HepG2 (cell line): ENCODE measurements around the gene MYH9. TPM values are rescaled to one million over a fixed set of nuclear protein-coding genes. Genes with fewer than 3 reads are reported as not detected.
A peak's percentile ranks its signal among the peaks of the same experiment; 100 is the strongest.

ENCODE experiments used
- ZMYM3 ChIP-seq: sonication (generic); formaldehyde crosslinking; IDR thresholded peaks from 2 replicates; pipeline ENCODE4 v1.5.1; 2020; ENCODE audit warnings: mild to moderate bottlenecking, missing genetic modification reagents
- ZNF484 ChIP-seq: sonication (generic); formaldehyde crosslinking; IDR thresholded peaks from 2 replicates; pipeline ENCODE4 v1.5.1; 2020; ENCODE audit warnings: mild to moderate bottlenecking, low read depth, missing genetic modification reagents, borderline replicate concordance
- polyA plus RNA-seq, 8 experiments: library from polyadenylated mRNA; depleted of rRNA in 3 of 8; stranded (reverse) in 7 of 8; unstranded in 1 of 8; fragments of >200 nt; fragmentation: Illumina TruSeq in 4 of 8; extraction: Trizol in 4 of 8; gene quantifications; 2 replicates each; pipeline versions ENCODE4 v1.2.1 to v1.2.3, GENCODE V29; 2011 to 2016; ENCODE audit warnings: low read depth in 4 of 8, missing spikeins in 1 of 8, mixed read lengths in 1 of 8; ENCODE audit not compliant: insufficient read depth in 1 of 8
- total RNA-seq, 5 experiments: library from RNA; depleted of rRNA; stranded (reverse); fragments of >200 nt; fragmentation: Illumina TruSeq; extraction: Trizol; gene quantifications; 2 replicates each; pipeline ENCODE4 v1.2.3, GENCODE V29; 2016; ENCODE audit warnings: low read depth in 1 of 5
- TF ChIP-seq, protein P1 (sequence below): sonication (generic); formaldehyde crosslinking; IDR thresholded peaks from 2 replicates; pipeline ENCODE4 v1.5.0; 2020; ENCODE audit warnings: mild to moderate bottlenecking, missing genetic modification reagents, borderline replicate concordance

The MYH9 gene
- total and polyA plus RNA-seq, 2 of the 13 experiments (the other 11 are each of a cell fraction or from before 2014, with no cell fraction given): 50.7 to 98.5 TPM

DNA sequence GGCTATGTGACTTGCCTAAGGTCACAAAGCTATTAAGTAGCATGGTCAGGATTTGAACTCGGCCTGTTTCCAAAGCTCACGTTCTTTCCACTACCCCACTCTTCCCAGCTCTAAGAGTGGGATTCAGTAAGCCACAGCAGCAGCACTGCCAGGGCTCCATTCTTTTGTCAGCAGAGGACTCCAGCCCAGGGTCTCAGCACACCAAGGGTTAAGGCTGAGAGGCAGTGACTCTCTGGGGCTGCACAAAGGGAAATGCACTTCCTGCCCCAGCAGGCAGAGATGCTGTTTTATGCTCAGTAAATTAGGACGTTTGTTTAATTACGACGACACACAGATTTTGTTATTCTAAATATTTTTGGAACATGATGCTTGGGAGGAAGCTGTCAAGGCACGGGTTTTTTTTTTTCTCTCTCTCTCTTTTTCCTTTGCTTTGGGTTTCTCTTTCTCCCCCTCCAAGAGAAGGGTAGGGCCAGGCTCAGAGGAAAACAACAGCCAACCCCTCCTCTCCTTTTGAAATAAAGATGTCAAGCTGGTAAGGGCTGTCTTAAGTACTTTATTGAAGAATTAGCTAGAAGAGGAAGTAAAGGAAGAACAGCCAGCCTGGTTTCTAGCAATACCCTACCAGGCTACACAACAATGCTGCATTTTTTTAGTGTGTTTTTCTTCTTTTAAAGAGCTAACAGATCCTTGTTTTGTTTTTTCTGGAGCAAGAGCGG lies 2.8 kb downstream of the MYH9 start (continued):
- TF ChIP-seq, protein P1, sequence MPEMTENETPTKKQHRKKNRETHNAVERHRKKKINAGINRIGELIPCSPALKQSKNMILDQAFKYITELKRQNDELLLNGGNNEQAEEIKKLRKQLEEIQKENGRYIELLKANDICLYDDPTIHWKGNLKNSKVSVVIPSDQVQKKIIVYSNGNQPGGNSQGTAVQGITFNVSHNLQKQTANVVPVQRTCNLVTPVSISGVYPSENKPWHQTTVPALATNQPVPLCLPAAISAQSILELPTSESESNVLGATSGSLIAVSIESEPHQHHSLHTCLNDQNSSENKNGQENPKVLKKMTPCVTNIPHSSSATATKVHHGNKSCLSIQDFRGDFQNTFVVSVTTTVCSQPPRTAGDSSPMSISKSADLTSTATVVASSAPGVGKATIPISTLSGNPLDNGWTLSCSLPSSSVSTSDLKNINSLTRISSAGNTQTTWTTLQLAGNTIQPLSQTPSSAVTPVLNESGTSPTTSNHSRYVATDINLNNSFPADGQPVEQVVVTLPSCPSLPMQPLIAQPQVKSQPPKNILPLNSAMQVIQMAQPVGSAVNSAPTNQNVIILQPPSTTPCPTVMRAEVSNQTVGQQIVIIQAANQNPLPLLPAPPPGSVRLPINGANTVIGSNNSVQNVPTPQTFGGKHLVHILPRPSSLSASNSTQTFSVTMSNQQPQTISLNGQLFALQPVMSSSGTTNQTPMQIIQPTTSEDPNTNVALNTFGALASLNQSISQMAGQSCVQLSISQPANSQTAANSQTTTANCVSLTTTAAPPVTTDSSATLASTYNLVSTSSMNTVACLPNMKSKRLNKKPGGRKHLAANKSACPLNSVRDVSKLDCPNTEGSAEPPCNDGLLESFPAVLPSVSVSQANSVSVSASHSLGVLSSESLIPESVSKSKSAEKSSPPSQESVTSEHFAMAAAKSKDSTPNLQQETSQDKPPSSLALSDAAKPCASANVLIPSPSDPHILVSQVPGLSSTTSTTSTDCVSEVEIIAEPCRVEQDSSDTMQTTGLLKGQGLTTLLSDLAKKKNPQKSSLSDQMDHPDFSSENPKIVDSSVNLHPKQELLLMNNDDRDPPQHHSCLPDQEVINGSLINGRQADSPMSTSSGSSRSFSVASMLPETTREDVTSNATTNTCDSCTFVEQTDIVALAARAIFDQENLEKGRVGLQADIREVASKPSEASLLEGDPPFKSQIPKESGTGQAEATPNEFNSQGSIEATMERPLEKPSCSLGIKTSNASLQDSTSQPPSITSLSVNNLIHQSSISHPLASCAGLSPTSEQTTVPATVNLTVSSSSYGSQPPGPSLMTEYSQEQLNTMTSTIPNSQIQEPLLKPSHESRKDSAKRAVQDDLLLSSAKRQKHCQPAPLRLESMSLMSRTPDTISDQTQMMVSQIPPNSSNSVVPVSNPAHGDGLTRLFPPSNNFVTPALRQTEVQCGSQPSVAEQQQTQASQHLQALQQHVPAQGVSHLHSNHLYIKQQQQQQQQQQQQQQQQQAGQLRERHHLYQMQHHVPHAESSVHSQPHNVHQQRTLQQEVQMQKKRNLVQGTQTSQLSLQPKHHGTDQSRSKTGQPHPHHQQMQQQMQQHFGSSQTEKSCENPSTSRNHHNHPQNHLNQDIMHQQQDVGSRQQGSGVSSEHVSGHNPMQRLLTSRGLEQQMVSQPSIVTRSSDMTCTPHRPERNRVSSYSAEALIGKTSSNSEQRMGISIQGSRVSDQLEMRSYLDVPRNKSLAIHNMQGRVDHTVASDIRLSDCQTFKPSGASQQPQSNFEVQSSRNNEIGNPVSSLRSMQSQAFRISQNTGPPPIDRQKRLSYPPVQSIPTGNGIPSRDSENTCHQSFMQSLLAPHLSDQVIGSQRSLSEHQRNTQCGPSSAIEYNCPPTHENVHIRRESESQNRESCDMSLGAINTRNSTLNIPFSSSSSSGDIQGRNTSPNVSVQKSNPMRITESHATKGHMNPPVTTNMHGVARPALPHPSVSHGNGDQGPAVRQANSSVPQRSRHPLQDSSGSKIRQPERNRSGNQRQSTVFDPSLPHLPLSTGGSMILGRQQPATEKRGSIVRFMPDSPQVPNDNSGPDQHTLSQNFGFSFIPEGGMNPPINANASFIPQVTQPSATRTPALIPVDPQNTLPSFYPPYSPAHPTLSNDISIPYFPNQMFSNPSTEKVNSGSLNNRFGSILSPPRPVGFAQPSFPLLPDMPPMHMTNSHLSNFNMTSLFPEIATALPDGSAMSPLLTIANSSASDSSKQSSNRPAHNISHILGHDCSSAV (CRISPR knock-in tag): no peak
- peak; percentile 70 for TF ChIP-seq ZMYM3 (CRISPR knock-in tag)
- no peak for TF ChIP-seq ZNF484 (CRISPR knock-in tag)
